Duodenal mucosa (tissue), 2 donors: ENCODE measurements around the gene ZNF576.
"Not testable (repeated sequence)": the region's sequence is repeated elsewhere in the genome, so short reads cannot be mapped to it uniquely, and the experiment has no call there.

Source experiments
- H3K27ac ChIP-seq: one replicate; pipeline ENCODE4 v1.7.0; 2013; ENCODE audit warnings: low read depth, low read length
- H3K27me3 ChIP-seq, 2 donors: one replicate each; pipeline ENCODE4 v1.7.0; 2013; ENCODE audit warnings: low read length in 2 of 2, control low read depth in 1 of 2; ENCODE audit not compliant: insufficient read depth in 2 of 2, control insufficient read depth in 1 of 2
- H3K36me3 ChIP-seq, 2 donors: one replicate each; pipeline ENCODE4 v1.7.0; 2013; ENCODE audit warnings: low read length in 2 of 2, control low read depth in 1 of 2; ENCODE audit not compliant: insufficient read depth in 2 of 2, control insufficient read depth in 1 of 2
- H3K4me1 ChIP-seq, 2 donors: one replicate each; pipeline ENCODE4 v1.7.0; 2013; ENCODE audit warnings: low read length in 2 of 2, control low read depth in 1 of 2; ENCODE audit not compliant: insufficient read depth in 2 of 2, control insufficient read depth in 1 of 2
- H3K4me3 ChIP-seq, 2 donors: one replicate each; pipeline ENCODE4 v1.7.0; 2013; ENCODE audit warnings: low read length in 2 of 2, low read depth in 1 of 2
- H3K9ac ChIP-seq, 2 donors: one replicate each; pipeline ENCODE4 v1.7.0; 2013; ENCODE audit warnings: low read length in 2 of 2, low read depth in 1 of 2
- H3K9me3 ChIP-seq, 2 donors: one replicate each; pipeline ENCODE4 v1.7.0; 2013; ENCODE audit warnings: low read length in 2 of 2, control low read depth in 1 of 2; ENCODE audit not compliant: control insufficient read depth in 1 of 2

ZNF576 gene

GRCh38 chr19:43648633-43649032 is 52.2 kb downstream of the ZNF576 start:
- H3K36me3 ChIP-seq, result peaks cover 7 to 8% of the 10 kb centered on the region in 2 donors
- no peak overlapping the region for H3K27ac ChIP-seq
- no peak overlapping the region for H3K9ac ChIP-seq
- no peak overlapping the region for H3K4me3 ChIP-seq
- H3K9me3 ChIP-seq, result no peaks in the 10 kb centered on the region
- H3K4me1 ChIP-seq, result no peaks in the 10 kb centered on the region
- H3K27me3 ChIP-seq, result no peaks in the 10 kb centered on the region

GRCh38 chr19:43649514-43649913 is 53.1 kb downstream of the ZNF576 start:
- Histone ChIP-seq H3K36me3 (peaks cover 7 to 14% of the 10 kb centered on the region in 2 donors), H3K9ac (no peak overlapping the region)

GRCh38 chr19:43650276-43650675 is 53.9 kb downstream of the ZNF576 start:
- not testable (repeated sequence) for H3K4me1 ChIP-seq, H3K4me3 ChIP-seq, H3K9ac ChIP-seq, H3K27me3 ChIP-seq, H3K9me3 ChIP-seq, H3K27ac ChIP-seq
- H3K36me3 ChIP-seq, result peaks cover 7 to 20% of the 10 kb centered on the region in 2 donors

More at GRCh38 chr19:43649514-43649913, 53.1 kb downstream of the ZNF576 start:
- Histone ChIP-seq H3K4me3 (no peak overlapping the region), H3K9me3 (no peaks in the 10 kb centered on the region), H3K4me1 (no peaks in the 10 kb centered on the region), H3K27ac (no peak overlapping the region), H3K27me3 (no peaks in the 10 kb centered on the region)
